ENCODE measurements around the gene RET.

DNA sequence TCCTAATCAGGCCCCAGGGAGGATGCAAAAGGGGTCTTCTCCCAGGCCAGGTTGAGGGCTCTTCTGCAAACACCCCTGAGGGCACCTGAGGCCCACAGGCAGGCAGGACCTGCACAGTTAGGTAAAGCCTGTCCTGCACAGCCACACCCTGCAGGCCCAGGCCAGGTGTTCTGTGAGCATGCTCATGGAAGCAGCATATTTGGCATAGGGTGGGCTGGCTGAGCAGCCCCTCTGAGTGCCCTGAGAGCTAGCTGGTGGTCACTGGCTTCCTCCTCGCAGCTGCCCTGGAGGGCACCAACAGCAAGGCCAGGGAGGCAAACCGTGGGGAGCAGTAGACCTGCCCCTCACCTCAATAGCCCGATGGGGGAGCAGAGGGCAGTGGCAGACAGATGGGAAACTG is 3.7 kb upstream of the RET start:
- TF ChIP-seq POLR2AphosphoS5 (IDR thresholded peaks at IDR 0.05): no peak
- TF ChIP-seq, protein P1, sequence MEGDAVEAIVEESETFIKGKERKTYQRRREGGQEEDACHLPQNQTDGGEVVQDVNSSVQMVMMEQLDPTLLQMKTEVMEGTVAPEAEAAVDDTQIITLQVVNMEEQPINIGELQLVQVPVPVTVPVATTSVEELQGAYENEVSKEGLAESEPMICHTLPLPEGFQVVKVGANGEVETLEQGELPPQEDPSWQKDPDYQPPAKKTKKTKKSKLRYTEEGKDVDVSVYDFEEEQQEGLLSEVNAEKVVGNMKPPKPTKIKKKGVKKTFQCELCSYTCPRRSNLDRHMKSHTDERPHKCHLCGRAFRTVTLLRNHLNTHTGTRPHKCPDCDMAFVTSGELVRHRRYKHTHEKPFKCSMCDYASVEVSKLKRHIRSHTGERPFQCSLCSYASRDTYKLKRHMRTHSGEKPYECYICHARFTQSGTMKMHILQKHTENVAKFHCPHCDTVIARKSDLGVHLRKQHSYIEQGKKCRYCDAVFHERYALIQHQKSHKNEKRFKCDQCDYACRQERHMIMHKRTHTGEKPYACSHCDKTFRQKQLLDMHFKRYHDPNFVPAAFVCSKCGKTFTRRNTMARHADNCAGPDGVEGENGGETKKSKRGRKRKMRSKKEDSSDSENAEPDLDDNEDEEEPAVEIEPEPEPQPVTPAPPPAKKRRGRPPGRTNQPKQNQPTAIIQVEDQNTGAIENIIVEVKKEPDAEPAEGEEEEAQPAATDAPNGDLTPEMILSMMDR (IDR thresholded peaks at IDR 0.05): no peak
